Loucy (cell line): ENCODE measurements around the gene UBTD2.
A peak's percentile ranks its signal among the peaks of the same experiment; 100 is the strongest.

ENCODE experiments used
- H2AFZ ChIP-seq: fragments of 200-600 bp; sonication (generic); 2 replicates; pipeline ENCODE4 v1.6.0; 2016; ENCODE audit warnings: antibody characterized with exemption, mild to moderate bottlenecking, low read length, moderate library complexity
- H3F3A ChIP-seq: fragments of 200-600 bp; 2 replicates; pipeline ENCODE4 v1.6.0; 2016; ENCODE audit warnings: antibody characterized with exemption, low read depth, mild to moderate bottlenecking
- H3K27me3 ChIP-seq: fragments of 200-600 bp; sonication (generic); 2 replicates; pipeline ENCODE4 v1.6.1; 2014; ENCODE audit warnings: low read length, mild to moderate bottlenecking; ENCODE audit not compliant: insufficient read depth, poor library complexity, severe bottlenecking
- H3K36me3 ChIP-seq: fragments of 200-600 bp; sonication (generic); 2 replicates; pipeline ENCODE4 v1.6.1; 2016; ENCODE audit warnings: low read length; ENCODE audit not compliant: insufficient read depth
- H3K4me1 ChIP-seq: fragments of 200-600 bp; sonication (generic); 2 replicates; pipeline ENCODE4 v1.5.1; 2014; ENCODE audit warnings: low read length, mild to moderate bottlenecking; ENCODE audit not compliant: insufficient read depth, poor library complexity, severe bottlenecking
- H3K4me2 ChIP-seq: fragments of 200-600 bp; sonication (generic); 2 replicates; pipeline ENCODE4 v1.6.0; 2014; ENCODE audit warnings: antibody characterized with exemption, low read length, low read depth, mild to moderate bottlenecking; ENCODE audit not compliant: poor library complexity, severe bottlenecking
- H3K4me3 ChIP-seq: fragments of 200-600 bp; sonication (generic); 2 replicates; pipeline ENCODE4 v1.5.1; 2014; ENCODE audit warnings: low read length, mild to moderate bottlenecking, mixed read lengths; ENCODE audit not compliant: poor library complexity, severe bottlenecking
- H3K79me2 ChIP-seq: fragments of 200-600 bp; sonication (generic); 2 replicates; pipeline ENCODE4 v1.6.1; 2014; ENCODE audit warnings: low read length; ENCODE audit not compliant: insufficient read depth
- H3K9ac ChIP-seq: fragments of 200-600 bp; sonication (generic); 2 replicates; pipeline ENCODE4 v1.6.0; 2014; ENCODE audit warnings: mild to moderate bottlenecking, low read depth, low read length, moderate library complexity; ENCODE audit not compliant: poor library complexity, severe bottlenecking
- H3K9me2 ChIP-seq: fragments of 200-600 bp; sonication (generic); replicated peaks from 2 replicates; pipeline ENCODE4 v1.6.1; 2016; ENCODE audit warnings: low read depth, low read length, mixed read lengths
- H3K9me3 ChIP-seq: fragments of 200-600 bp; sonication (generic); 2 replicates; pipeline ENCODE4 v1.6.1; 2014; ENCODE audit warnings: mild to moderate bottlenecking, antibody characterized with exemption, low read length, low read depth; ENCODE audit not compliant: insufficient read depth
- H4K20me1 ChIP-seq: fragments of 200-600 bp; sonication (generic); 2 replicates; pipeline ENCODE4 v1.6.0; 2014; ENCODE audit warnings: antibody characterized with exemption, low read length, mild to moderate bottlenecking; ENCODE audit not compliant: insufficient read depth, poor library complexity, severe bottlenecking
- CTCF ChIP-seq: fragments of 200-600 bp; sonication (generic); conservative IDR thresholded peaks from 2 replicates; pipeline ENCODE4 v1.5.1; 2014; ENCODE audit warnings: mild to moderate bottlenecking, antibody characterized with exemption, low read length
- EZH2phosphoT487 ChIP-seq: fragments of 200-600 bp; IDR thresholded peaks from 2 replicates; pipeline ENCODE4 v1.6.1; 2018; ENCODE audit warnings: antibody characterized with exemption, mild to moderate bottlenecking, moderate library complexity, borderline replicate concordance

Gene UBTD2

DNA sequence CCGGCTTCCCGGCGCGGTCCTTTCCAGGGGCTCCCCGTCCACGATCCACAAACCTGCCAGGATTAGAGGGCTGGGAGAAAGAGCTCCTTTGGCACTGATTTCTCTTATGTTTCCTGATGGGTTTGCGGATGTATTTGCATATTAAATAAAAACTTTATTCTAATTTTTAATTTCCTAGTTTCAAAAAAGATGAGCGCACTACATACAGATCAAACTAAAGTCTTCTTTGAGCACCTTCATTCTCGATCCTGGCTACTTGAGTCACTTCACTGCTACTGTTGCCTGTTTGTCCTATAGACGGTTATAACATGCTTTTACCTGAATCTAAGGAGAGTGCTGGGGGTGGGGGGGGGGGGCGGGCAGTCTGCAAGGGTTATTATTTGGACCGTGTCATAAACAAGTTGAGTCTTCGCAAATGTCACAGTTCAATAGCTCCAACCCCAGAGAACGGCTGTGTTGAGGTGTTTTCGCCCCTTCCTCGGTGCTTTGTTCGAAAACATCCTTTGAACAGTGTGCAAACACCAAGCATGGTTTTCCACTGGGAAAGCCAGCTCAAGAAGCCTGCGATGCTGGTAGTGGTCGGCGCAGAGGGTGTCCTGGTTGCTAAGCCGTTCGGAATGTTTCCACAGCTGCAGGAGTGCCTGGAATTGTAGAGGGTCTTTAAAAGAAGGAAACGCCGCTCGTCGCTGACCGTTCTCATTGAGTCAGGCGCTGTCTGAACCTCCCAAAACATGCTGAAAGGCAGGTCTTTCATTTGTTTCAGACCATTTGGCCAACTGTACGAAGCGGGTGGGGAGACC, 94.5 kb downstream of the UBTD2 start:
- no peaks in the 10 kb centered on the region for H3K9me3 ChIP-seq
- peaks cover 9% of the 10 kb centered on the region for H3K4me1 ChIP-seq
- H3K9me2 ChIP-seq, result no peaks in the 10 kb centered on the region
- no peaks in the 10 kb centered on the region for H3K27me3 ChIP-seq
- no peaks in the 10 kb centered on the region for H3K36me3 ChIP-seq
- peak overlapping the region; percentile 46 for H3K4me2 ChIP-seq
- peaks cover 38% of the 10 kb centered on the region for H3K79me2 ChIP-seq
- peaks cover 22% of the 10 kb centered on the region for H4K20me1 ChIP-seq
- peak overlapping the region; percentile 99 for H3K4me3 ChIP-seq
- peak overlapping the region; percentile 62 for H3K9ac ChIP-seq
- H2AFZ ChIP-seq, result 0 out of 2 replicates have a peak overlapping the region, but pooled peaks have one; percentile 43
- no peaks in the 10 kb centered on the region for H3F3A ChIP-seq
- TF ChIP-seq EZH2phosphoT487 (no peak), CTCF (no peak)

GRCh38 chr5:172188033-172188892, 95.3 kb downstream of the UBTD2 start, which contains the start of gene STK10:
TSS of gene STK10 (minus strand) at chr5:172188224. CDS start at chr5:172188042, 182 bp downstream.
- Histone ChIP-seq H4K20me1 (peaks cover 28% of the 10 kb centered on the region), H3K4me1 (peaks cover 12% of the 10 kb centered on the region), H2AFZ (peak within 1 kb of the TSS; percentile 90), H3K9me3 (no peaks in the 10 kb centered on the region), H3K4me3 (peak within 1 kb of the TSS; percentile 99), H3K9me2 (no peaks in the 10 kb centered on the region), H3K27me3 (no peaks in the 10 kb centered on the region), H3K9ac (peak within 1 kb of the TSS; percentile 86), H3K4me2 (peak within 1 kb of the TSS; percentile 94), H3F3A (no peaks in the 10 kb centered on the region), H3K36me3 (no peaks in the 10 kb centered on the region), H3K79me2 (peaks cover 46% of the 10 kb centered on the region)
- no peak for TF ChIP-seq EZH2phosphoT487
- peak; percentile 65 for TF ChIP-seq CTCF

- Histone ChIP-seq H3K79me2 (peaks cover 55% of the 10 kb centered on the region), H3K4me3 (peak overlapping the region; percentile 99), H3K9ac (peak overlapping the region; percentile 86), H3K9me2 (no peaks in the 10 kb centered on the region), H2AFZ (peak overlapping the region; percentile 60; the same call in 1 of the 2 replicates), H3K4me2 (peak overlapping the region; percentile 94), H3K9me3 (no peaks in the 10 kb centered on the region), H3K27me3 (no peaks in the 10 kb centered on the region), H3K36me3 (no peaks in the 10 kb centered on the region), H3K4me1 (peaks cover 12% of the 10 kb centered on the region), H3F3A (no peaks in the 10 kb centered on the region), H4K20me1 (peaks cover 28% of the 10 kb centered on the region)
- TF ChIP-seq EZH2phosphoT487 (no peak), CTCF (no peak)
Measured at GRCh38 chr5:172187118-172188032, 96.2 kb downstream of the UBTD2 start.
